HuH-7 (cell line): ENCODE measurements around the gene PARD3.
"Not testable (repeated sequence)": the region's sequence is repeated elsewhere in the genome, so short reads cannot be mapped to it uniquely, and the experiment has no call there.

Experiments
- DNase-seq: peaks from one replicate; pipeline ENCODE4 v3.0.0; 2011; ENCODE audit warnings: low spot score

Gene PARD3

GRCh38 chr10:34766811-34767494 lies 48.1 kb downstream of the PARD3 start:
- no peak for DNase-seq

GRCh38 chr10:34766266-34766600 lies 48.9 kb downstream of the PARD3 start:
- DNase-seq, result no peak

DNA sequence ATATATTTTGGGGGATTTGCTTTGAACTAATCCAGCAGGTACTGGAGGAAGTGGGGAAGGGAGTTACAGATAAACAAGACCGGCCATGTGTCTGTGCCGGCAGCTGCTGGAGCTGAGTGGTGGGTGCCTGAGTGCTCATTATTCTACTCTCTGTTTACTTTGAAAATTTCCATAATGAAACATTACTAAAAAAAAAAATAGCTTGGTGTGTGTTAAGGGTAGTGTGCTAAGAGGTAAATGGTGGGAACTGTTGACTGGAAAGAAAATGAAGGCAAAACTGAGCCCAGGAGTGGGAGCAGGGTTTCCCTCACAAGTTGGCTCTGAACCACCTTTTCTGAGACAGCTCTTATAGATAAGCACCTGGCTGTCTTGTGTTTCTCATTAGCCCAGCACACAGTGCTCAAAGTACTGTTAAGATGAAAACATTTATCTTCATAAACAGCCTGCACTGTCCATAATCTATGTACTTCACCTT lies 50.6 kb downstream of the PARD3 start:
- DNase-seq, result no peak

GRCh38 chr10:34762603-34763299 lies 52.3 kb downstream of the PARD3 start:
- DNase-seq, result no peak

- DNase-seq, result no peak
Observed at GRCh38 chr10:34762156-34762555, 52.9 kb downstream of the PARD3 start.

DNA sequence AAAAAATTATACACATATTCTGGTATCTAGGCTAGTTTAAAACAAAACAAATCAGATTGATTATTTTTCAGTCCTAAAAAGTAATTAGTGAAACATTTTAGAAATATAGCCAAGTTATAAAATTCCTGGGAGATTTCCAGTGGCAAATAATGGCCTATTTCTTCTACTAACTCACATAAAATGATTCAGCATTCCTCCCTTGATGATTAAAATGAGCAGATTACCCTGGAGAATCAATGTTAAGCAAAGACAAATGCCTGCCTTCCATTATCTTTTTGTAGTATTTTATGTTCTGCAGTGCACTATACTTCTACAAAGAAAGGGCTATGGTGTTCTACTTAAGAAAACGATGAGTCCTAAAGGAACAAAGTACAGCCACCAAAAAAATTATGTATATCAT lies 53.6 kb downstream of the PARD3 start:
- DNase-seq, result no peak

GRCh38 chr10:34760606-34761005 lies 54.5 kb downstream of the PARD3 start:
- DNase-seq, result no peak

- DNase-seq, result no peak
Observed at GRCh38 chr10:34759837-34760215, 55.3 kb downstream of the PARD3 start.

GRCh38 chr10:34759161-34759836 lies 55.8 kb downstream of the PARD3 start:
- DNase-seq, result no peak

DNA sequence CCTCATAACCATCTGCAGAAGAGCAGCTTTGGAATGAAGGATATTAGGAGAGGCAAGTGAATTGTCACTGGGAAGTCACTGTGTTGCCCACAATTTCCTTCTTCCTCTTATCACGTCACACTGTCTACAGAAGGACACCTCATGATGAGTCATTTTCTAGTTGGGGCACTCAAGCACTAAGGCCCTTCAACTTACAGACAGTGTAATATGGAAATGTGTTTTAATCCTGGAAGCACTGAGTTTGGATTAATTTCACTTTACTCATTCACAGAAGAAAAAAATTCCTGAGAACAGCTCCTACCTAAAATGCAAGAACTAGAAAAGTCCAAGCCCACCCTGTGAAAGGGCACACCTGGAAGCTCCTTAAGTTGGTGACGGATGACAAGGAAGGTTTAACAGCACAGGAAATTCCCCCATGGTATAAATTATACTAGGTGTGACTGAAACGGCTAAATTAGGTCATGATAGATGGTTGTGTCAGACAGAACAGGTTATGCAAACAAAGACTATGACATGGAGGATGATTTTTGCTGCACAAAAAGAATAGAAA lies 56.6 kb downstream of the PARD3 start:
- DNase-seq, result no peak

- no peak for DNase-seq
Observed at GRCh38 chr10:34757933-34758332, 57.2 kb downstream of the PARD3 start.

- not testable (repeated sequence) for DNase-seq
Observed at GRCh38 chr10:34757181-34757580, 57.9 kb downstream of the PARD3 start.

- no peak for DNase-seq
Observed at GRCh38 chr10:34756584-34756983, 58.5 kb downstream of the PARD3 start.

DNA sequence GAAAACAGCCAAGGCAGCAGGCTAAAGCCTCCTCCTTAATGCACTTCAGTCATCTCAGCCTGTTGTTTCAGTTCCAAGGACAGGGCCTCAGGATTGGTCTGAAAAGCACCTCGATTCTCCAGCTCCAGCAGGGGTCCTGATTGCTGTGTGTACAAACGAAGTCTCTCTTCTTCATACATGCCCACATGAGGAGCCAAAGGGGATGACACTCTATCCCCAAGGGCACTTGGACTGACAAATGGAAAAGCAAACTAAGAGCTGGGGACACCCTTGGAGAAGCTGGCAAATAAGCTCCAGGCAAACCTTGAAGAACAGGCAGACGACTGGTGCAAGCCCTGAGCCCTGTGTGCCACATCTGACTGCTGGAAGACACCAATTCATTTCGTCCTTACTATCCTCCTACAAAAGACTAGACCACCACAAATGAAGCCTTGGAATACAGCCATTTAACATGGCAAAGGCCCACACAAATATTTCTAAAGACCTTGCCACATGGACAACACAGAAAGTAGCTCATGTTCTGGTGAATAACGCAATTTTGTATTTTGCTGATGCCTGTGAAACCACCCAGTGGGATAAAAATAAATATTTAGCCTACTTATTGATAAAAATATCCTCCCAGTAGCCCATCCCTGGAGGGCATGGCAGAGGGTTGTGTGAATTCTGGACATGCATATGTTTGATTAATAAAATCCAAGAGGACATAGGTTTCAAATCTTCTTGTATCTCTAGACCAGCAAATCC lies 61.9 kb downstream of the PARD3 start:
- no peak for DNase-seq

DNA sequence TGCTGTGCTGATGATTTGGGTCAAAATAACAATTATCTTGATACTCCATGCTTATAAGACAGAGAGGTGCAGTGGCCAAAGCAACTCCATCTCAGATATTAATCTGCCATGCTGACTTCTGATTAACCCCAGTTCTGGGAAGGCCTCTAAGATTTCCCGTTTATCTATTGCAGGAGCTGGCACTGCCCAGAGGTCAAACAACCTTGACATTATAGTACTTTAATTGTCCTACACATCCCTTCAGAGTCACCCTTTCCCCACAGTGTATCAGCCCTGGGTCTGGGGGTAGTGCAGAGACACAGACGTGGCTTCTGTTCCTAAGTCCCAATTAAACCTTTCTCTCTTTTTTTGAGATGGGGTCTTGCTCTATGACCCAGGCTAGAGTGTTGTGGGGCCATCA lies 63.8 kb downstream of the PARD3 start:
- no peak for DNase-seq

DNA sequence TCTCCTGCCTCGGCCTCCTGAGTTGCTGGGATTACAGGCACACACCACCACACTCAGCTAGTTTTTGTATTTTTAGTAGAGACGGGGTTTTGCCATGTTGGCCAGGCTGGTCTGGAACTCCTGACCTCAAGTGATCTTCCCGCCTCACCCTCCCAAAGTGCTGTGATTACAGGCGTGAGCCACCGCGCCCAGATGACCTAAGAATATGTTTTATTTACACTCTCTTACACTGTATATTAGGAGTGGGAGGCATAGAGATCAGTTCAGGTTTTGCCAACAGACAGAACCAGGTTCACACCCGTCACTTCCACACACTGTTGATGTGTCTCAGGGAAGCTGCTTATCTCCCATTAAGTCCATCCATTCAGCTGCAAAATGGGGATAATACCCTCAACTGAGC lies 64.3 kb downstream of the PARD3 start:
- DNase-seq, result not testable (repeated sequence)

- DNase-seq, result no peak
Observed at GRCh38 chr10:34748767-34749166, 66.3 kb downstream of the PARD3 start.

- DNase-seq, result no peak
Observed at GRCh38 chr10:34748357-34748756, 66.7 kb downstream of the PARD3 start.

DNA sequence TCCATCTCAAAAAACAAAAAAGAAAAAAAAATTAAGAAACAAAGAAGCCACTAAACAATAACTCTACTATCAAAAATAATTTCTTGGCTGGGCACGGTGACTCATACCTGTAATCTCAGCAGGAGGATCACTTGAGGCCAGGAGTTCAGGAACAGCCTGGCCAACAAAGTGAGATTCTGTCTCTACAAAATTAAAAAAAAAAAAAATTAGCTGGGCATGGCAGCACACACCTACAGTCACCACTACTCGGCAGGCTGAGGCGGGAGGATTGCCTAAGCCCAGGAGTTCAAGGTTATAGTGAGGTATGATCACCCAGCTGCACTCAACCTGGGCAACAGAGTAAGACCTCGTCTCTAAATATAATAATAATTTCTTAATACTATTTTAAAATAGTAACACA lies 69.0 kb downstream of the PARD3 start:
- no peak for DNase-seq

GRCh38 chr10:34745244-34745643 lies 69.9 kb downstream of the PARD3 start:
- DNase-seq, result no peak

DNA sequence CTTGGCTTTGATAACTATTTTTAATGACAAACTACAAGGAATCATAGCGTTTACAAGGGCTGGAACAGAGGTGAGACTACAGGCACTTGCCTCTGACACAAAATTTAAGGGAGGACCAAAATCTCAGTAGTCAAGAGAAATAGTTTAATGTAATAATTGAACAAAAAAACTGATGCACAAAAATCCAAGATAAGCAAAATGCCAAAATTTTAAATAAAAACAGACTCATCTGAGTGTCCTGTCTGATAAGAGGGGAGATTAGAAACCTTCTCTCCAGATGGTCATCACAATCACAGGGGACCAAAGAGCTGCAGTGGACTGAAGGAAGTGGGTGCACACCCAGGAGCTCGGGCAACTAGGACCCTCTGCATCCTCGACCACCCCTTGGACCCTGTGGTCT lies 70.5 kb downstream of the PARD3 start:
- no peak for DNase-seq

- DNase-seq, result no peak
Observed at GRCh38 chr10:34743814-34744213, 71.3 kb downstream of the PARD3 start.
